Prostate gland (tissue), 2 donors: Measurements from ENCODE around the gene LZIC.

ENCODE experiments used
- CTCF ChIP-seq, 4 experiments: fragments of 200-600 bp in 2 of 4; fragments of 450-650 bp in 2 of 4; sonication (generic) in 2 of 4; IDR thresholded peaks; 1 replicate in 3 of 4; 2 replicates in 1 of 4; pipeline ENCODE4 v1.5.1; 2016 to 2019; ENCODE audit warnings: antibody characterized with exemption in 4 of 4, mild to moderate bottlenecking in 2 of 4, moderate library complexity in 2 of 4
- POLR2AphosphoS5 ChIP-seq: sonication (generic); formaldehyde crosslinking; IDR thresholded peaks from one replicate; pipeline ENCODE4 v1.6.1; 2017; ENCODE audit warnings: antibody characterized with exemption

DNA sequence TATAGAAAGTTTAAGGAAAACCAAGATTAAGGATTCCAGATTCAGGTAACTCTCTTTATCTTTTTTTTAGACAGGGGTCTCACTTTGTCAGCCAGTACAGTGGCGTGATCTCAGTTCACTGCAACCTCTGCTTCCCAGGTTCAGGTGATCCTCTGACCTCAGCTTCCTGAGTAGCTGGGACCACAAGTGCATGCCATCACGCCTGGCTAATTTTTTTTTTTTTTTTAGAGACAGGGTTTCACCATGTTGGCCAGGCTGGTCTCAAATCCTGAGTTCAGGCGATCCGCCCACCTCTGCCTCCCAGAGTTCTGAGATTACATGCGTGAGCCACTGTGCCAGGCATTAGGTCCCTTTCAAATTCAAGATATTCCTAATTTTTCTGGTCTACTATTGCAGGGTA, 15.9 kb downstream of the LZIC start:
- TF ChIP-seq CTCF (IDR thresholded peaks at IDR 0.05): no peak
- no peak for TF ChIP-seq POLR2AphosphoS5
